ENCODE measurements around the gene RDH13.

- TF ChIP-seq CTCF (IDR thresholded peaks at IDR 0.05): no peak
- TF ChIP-seq POLR2A (IDR thresholded peaks at IDR 0.05): no peak
Observed at GRCh38 chr19:55083004-55083850, 20.3 kb upstream of the RDH13 start.
